Measurements from ENCODE around the gene C17orf78. TPM values are rescaled to one million over a fixed set of nuclear protein-coding genes. Genes with fewer than 3 reads are reported as not detected.
"Not testable (repeated sequence)": the region's sequence is repeated elsewhere in the genome, so short reads cannot be mapped to it uniquely, and the experiment has no call there.

The C17orf78 gene
- total RNA-seq, 3 donors from 2014 or later = not detected

GRCh38 chr17:37432671-37433070, 56.9 kb downstream of the C17orf78 start:
- Histone ChIP-seq H3K36me3 (no peaks in the 10 kb centered on the region), H3K27ac (no peak overlapping the region), H3K9me3 (no peaks in the 10 kb centered on the region), H3K4me1 (no peaks in the 10 kb centered on the region), H3K4me3 (no peak overlapping the region), H3K27me3 (no peaks in the 10 kb centered on the region)
- no peak for DNase-seq (ENCODE audit: low spot score in 2 of 2)
- TF ChIP-seq POLR2AphosphoS5 (IDR thresholded peaks at IDR 0.05) = no peak
- TF ChIP-seq POLR2A (IDR thresholded peaks at IDR 0.05) = no peak
- TF ChIP-seq, protein P1, sequence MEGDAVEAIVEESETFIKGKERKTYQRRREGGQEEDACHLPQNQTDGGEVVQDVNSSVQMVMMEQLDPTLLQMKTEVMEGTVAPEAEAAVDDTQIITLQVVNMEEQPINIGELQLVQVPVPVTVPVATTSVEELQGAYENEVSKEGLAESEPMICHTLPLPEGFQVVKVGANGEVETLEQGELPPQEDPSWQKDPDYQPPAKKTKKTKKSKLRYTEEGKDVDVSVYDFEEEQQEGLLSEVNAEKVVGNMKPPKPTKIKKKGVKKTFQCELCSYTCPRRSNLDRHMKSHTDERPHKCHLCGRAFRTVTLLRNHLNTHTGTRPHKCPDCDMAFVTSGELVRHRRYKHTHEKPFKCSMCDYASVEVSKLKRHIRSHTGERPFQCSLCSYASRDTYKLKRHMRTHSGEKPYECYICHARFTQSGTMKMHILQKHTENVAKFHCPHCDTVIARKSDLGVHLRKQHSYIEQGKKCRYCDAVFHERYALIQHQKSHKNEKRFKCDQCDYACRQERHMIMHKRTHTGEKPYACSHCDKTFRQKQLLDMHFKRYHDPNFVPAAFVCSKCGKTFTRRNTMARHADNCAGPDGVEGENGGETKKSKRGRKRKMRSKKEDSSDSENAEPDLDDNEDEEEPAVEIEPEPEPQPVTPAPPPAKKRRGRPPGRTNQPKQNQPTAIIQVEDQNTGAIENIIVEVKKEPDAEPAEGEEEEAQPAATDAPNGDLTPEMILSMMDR (IDR thresholded peaks at IDR 0.05) = no peak
- intact Hi-C loops (cut with DNase I; ENCODE audit: low total_unique reads) = no loop called here

DNA sequence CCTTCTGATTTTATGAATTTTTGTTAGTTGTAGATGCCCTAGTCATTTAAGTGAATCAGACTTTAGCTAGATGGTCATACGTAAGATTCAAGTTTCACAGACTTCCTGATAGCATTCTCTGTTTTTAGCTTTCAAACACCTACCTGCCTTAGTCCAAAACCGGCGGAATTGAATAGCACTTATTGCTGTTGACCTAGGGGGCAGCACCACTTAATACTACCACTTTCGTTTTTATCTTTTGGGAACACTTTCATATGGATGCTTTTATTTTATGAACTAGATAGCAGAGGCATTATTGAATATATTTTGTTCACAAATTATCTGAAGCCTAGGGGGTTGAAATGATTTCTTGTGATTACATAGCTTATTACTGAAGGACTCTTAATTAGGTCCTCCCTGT, 62.4 kb downstream of the C17orf78 start:
- Histone ChIP-seq H3K27me3 (no peaks in the 10 kb centered on the region), H3K9me3 (no peaks in the 10 kb centered on the region), H3K36me3 (no peaks in the 10 kb centered on the region), H3K4me1 (no peaks in the 10 kb centered on the region), H3K27ac (no peak overlapping the region), H3K4me3 (no peak overlapping the region)
- no peak for TF ChIP-seq POLR2AphosphoS5 (IDR thresholded peaks at IDR 0.05)
- TF ChIP-seq, protein P1 (IDR thresholded peaks at IDR 0.05) = no peak
- TF ChIP-seq POLR2A (IDR thresholded peaks at IDR 0.05) = no peak
- no peak for DNase-seq (ENCODE audit: low spot score in 2 of 2)
- intact Hi-C loops (cut with DNase I; ENCODE audit: low total_unique reads) = no loop called here

GRCh38 chr17:37440424-37440823, 64.6 kb downstream of the C17orf78 start:
- no peak for DNase-seq (ENCODE audit: low spot score in 2 of 2)
- H3K27ac ChIP-seq = no peak overlapping the region
- H3K9me3 ChIP-seq = no peaks in the 10 kb centered on the region
- H3K4me1 ChIP-seq = no peaks in the 10 kb centered on the region
- TF ChIP-seq POLR2AphosphoS5 (IDR thresholded peaks at IDR 0.05) = no peak
- TF ChIP-seq POLR2A (IDR thresholded peaks at IDR 0.05) = no peak
- TF ChIP-seq, protein P1 (IDR thresholded peaks at IDR 0.05) = no peak
- H3K36me3 ChIP-seq = no peaks in the 10 kb centered on the region
- H3K4me3 ChIP-seq = no peak overlapping the region
- H3K27me3 ChIP-seq = no peaks in the 10 kb centered on the region
- intact Hi-C loops (cut with DNase I; ENCODE audit: low total_unique reads) = no loop called here

GRCh38 chr17:37441369-37442014, 65.7 kb downstream of the C17orf78 start:
- H3K27ac ChIP-seq; intact Hi-C loops (cut with DNase I; ENCODE audit: low total_unique reads); H3K36me3 ChIP-seq; H3K9me3 ChIP-seq; H3K27me3 ChIP-seq; H3K4me3 ChIP-seq; H3K4me1 ChIP-seq; DNase-seq (ENCODE audit: low spot score in 2 of 2): not testable (repeated sequence)

Other genes starting within 250 kb of the C17orf78 start
- 10 to 100 TPM; 32.8 to 46.5 (median 36.1) TPM for gene ACACA, start 30.9 kb downstream of the C17orf78 start, total RNA-seq
- gene TADA2A, start 30.9 kb downstream of the C17orf78 start, total RNA-seq = 10 to 100 TPM; 14.7 to 36.1 (median 26.3) TPM
- gene DUSP14, start 113.9 kb downstream of the C17orf78 start, total RNA-seq = 10 to 100 TPM; 18.7 to 32.8 (median 24.6) TPM
- 10 to 100 TPM; 20.2 to 38.2 (median 34.4) TPM for gene SYNRG, start 233.4 kb downstream of the C17orf78 start, total RNA-seq

Measured in breast epithelium (tissue), 4 donors.